Stimulated activated CD8-positive, alpha-beta memory T cell treated with anti-CD3 and anti-CD28 coated beads, Interleukin-7, amount 100 ng/mL, for 1 hour (primary cell): ENCODE measurements around the gene SBSN.
A peak's percentile ranks its signal among the peaks of the same experiment; 100 is the strongest.

Experiments
- DNase-seq, 2 donors: peaks; one replicate each; pipeline ENCODE4 v3.0.0-alpha.2; 2020; ENCODE audit warnings: low read depth in 2 of 2

SBSN gene

DNA sequence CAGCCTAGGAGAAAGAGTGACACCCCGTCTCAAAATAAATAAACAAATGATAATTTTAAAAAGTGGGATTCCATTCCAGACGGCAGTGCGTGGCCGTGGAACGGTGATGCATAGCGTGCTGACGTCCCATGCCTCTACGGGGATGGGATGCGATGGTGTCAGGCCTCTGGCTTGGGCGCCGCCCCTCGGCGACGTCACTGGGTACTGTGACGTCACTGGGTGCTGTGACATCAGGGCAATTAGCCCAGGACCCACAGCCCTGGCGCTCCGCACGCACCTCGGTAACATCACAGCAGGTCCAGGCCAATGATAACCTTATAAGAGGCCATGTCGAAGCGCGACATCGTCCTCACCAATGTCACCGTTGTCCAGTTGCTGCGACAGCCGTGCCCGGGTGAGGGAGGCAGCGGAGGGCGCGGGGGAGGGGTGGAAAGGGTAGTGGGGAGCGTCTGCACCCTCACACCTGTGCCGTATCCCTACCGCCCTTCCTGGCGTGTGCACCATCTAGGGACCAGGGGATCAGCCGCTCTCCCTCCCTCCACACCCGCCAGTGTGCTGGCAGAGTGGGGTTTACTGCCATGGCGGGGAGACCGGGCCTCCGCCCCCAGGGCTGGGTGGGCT lies 5.2 kb upstream of the SBSN start, which contains the start of gene GAPDHS:
Gene GAPDHS, plus strand, starts transcription at position 256 of the 621 bp plus-strand sequence. Its CDS starts 72 bp downstream, at position 328.
- no peak for DNase-seq

DNA sequence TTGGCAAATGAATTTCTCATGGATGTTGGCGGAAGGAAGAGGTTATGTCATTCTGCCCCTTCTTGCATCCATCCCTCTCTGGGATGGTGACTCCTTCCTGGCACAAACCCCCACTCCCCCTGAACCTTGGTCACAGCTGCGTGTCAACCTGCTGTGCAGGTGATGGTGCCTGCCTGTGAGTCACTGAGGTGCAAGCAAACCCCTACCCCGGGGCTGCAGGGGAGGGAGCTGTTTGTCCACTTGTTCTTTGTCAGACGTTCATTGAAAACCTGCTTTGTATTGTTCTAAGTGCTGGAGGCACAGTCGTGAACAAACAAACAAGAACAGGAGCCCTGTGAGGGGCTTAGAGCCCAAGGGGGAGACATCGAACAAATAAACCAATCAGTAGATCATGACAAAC lies 3.2 kb upstream of the SBSN start:
- DNase-seq: no peak

DNA sequence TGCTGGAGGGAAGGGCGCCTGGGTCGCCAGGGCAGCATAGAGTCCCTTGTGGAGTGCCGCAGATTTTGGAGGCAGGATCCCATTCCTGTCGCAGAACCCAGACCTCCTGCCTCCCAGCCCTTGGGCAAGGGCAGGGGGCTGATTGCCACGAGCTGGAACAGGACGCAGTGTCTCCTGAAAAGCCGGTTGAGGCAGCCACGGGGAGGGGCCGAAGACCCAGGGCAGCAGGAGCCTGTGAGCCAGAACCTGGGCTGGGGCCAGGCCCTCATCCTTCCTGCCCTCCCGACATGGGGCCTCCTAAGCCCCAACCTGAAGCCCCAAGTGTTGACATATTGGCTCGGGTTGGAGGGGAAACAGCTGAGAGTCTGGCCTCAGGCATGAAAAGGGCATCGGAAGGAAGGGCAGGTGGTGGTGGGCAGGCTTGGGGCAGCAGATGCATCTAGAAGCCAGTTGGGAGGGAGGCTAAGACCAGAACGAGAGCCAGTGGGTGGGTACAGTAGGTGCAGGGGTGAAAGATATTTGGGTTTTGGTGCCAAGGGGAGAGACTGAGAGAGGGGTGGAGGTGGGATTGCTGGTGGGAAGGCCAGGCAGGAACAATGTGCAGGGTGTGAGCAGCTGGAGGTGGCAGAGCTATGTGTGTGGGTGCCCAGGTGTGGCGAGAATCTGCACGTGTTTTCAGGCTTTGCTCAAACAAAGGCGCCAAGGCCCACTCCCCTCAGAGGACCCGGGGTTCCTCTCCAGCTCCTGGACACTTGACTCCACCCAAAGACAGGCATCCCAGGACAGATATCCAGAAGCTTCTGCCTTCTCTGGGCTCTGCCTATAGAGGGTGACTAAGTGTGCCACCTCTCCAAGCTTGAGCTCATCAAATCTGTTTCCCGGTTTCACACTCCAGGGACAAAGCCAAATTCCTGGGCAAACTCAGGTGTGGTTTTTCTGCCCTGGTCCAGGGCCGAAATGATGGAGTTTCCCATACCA lies 1.4 kb upstream of the SBSN start:
- no peak for DNase-seq

DNA sequence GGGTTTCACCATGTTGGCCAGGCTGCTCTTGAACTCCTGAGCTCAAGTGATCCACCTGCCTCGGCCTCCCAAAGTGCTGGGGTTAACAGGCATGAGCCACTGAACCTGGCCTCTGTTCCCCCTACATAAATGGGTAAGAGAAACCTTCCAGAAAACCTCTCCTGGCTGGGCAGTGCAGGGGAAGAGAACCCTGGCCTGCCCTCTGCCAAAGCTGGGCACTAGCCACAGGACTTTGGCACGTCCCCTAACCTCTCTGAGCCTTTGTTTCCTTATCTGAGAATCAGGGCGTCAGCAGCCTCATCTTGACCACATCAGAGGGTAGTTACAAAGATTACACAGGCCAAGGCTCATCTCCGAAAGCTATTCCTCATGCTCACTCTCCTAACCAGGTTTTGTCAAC lies 2.2 kb downstream of the SBSN start:
- no peak for DNase-seq

DNA sequence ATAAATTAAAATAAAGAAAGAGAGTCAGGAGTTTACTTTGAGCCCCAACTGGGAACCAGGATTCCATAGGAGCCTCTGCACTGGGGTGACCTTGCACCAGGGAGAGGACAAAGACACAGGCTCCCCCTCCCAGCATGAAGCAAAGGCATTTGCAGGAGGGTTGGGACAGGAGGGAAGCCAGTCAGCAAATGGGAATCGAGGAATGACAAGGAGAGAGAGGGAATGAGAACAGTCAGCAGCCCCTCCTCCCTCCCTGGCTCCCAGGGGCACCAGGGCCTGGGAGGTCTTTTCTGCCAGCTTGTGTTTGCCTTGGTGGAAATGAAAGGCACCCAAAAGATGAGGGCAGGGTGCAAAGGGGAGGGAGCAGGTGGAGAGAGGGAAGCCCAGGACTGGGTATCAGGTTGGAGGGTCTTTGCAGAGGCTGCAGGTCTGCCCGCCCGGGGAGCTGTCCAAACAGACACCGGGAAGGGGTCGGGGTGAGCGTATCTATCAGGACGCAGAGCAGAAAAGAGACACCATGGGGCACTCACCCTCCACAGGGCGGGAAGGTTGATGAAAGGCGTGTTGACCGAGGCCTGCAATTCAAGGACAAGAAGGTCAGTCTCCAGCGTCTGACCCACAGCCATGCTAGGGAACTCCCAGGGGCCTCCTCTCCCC lies 3.8 kb downstream of the SBSN start:
- DNase-seq: no peak

DNA sequence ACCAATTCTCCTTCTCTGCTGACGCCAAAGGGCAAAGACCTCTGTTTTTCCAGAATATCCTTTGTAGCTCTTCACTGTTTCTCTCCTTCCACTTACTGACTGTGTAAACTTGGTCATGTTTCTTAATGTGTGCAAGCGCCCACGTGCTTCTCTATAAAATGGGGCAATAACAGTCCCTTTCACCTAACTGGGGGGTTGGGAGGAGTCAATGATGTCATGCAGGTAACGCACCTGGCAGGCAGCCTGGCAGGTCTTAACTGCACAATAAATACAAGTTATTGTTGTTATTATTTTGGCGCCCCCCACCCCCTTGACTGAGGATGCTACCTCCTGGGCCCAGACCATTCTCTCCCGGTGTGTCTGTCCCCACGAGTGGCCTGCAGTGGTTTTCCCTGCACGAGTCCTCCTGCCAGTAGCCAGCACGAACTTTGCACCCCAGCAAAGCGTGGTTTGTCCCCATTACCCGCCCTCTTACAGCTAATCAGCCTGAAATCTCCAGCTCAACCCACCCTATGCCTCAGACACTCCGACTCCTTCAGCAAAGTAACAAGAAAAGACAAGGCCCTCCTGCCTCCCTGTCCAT lies 5.3 kb downstream of the SBSN start:
- no peak for DNase-seq

DNA sequence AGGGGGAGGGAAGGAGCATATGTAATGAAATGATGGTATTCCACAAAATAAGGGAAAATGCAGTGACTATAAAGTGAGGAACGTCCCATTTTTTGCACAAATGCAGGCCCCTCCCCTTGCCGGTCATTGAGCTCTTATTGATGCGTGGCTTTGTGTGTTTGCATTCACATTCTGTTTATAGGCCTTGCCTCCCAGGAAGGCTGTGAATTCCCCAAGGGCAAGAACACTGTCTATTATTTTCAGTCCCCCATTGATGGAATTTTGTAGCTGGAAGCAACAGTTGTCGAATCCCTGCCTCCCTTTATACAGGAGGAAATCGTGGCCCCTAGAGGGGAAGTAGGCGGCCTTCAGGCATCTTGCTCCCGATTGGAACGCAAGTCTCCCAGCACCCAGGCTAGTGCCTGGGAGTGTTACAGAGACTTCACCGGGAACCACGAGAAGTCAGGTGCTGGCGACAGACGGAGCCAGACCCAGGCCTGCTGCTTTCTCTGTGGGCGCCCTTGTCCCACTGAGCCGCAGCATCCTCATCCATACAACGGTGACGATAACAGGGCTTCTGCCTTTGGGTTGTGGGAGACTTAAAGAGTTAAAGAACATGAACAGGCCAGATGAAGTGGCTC lies 6.9 kb downstream of the SBSN start:
- no peak for DNase-seq

DNA sequence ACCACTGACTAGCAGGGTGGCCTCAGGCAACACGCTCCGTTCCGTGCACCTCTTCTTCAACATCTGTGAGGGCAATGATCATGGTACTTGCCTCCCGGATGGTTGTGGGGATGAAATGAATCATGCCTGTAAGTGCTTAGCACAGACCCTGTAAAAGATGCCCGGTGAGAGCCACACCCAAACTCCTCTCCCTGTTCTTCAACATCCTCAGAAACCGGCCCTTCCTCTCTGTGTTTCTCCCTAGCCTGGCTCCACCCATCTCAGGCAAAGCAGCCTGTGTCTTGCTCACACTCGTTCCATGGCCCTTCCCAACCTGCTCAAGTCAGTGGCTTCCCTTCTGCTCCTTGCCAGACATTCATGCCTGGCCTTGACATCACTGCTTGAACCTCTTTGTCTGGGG lies 8.8 kb downstream of the SBSN start:
- no peak for DNase-seq

DNA sequence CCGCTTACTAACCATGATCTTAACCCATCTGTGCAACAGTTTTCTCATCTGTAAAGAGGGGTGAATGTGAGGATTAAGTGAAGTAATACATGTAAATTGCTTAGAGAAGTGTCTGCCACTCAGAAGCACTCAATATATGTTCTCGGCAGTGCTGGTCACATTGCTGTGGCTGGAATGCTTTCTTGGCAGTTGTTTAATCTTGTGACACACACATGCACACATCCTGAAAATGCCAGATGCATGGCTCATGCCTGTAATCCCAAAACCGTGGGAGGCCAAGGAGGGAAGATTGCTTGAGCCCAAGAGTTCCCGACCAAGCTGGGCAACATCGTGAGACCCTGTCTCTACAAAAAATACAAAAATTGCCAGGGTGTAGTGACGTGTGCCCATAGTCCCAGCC lies 9.8 kb downstream of the SBSN start:
- no peak for DNase-seq

DNA sequence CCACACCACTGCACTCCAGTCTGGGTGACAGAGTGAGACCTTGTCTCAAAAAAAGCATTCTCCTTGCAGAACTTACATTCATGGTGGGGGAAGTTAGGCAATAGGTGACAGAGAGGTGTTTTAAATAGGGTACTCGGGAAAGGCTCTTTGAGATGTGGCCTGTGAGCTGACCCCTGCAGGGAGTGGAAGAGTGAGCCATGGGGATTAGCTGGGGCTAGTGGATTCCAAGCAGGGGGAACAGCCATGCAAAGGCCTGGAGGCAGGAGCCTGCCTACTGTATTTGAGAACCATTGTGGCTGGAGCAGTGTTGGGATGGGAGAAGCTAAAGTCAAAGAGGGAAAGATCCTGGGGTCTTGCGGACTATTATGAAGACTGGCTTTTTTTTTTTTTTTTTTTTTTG lies 10.8 kb downstream of the SBSN start:
- DNase-seq: no peak

DNA sequence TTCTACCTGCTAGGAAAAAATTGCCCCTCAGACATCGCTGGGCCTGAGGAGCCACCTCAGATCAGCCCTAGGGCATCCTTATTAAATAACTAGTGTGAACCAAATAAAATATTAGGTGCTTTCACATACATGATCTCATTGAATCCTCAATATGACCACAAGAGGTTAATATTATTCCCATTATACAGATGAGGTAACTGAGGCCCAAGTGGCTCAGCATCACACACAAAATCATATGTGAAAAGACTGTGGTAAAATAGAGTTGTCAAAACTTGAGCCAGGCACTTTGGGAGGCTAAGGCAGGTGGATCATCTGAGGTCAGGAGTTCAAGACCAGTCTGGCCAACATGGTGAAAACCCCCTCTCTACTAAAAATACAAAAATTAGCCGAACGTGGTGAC lies 11.8 kb downstream of the SBSN start:
- DNase-seq: no peak

DNA sequence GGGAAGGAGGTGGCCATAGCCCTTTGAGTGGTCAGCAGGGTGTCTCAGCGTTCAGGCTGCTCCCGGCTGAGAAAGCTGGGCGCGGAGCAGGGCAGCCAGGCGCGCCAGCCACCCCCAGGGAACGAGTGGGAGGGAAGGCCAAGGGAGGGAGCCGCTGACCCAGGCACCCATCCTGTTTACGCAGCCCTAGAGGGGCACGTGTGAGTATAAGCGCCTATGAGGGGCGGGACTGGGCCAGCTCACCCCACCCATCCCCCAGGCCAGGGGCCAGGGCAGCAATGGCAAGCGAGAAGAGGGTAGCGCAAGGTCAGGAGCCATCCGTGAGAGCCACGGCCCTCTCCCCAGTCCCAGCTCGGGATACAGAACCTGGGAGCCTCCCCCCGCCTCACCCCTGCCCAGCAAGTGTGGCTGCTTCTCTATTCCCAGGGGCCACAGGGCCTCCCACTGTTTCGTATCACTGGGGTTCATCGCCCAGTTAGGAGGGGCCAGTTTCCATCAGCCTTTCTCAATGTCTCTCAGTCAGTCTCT lies 13.8 kb downstream of the SBSN start:
- DNase-seq: no peak

DNA sequence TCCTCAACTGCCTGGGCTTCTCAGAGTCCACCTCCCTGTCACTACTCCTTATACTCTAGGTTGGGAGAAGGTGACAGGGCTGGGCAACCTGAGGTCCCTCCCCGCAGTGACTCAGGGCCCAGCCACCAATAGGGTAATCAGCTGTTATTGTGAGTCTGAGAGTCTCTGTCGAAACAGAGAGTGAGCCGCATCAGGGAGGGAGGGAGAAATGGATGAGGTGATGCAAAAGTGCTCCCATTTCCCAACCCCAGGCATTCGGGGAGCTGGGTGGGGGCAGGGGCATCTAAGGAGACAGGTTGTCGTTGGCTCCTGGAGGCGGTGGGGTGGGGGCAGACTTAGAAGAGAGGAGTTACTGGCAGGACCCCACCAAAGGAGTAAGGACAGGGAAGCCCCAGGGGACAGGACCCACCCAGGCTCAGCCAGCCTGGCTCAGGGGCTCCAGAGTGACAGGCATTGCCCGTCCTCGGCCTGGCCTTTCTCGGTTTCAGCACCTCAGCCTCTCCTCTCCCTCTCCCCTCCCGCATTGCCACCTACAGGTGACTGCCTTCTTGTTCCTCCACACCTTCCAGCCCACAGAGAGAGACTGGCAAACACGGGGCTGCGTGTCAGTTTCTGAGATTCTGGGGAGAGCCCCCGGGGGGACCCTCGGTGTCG lies 14.4 kb downstream of the SBSN start, which contains the start of gene DMKN:
Gene DMKN, minus strand, starts transcription at position 22 of the 654 bp plus-strand sequence. CDS start 174 bp downstream, outside the sequence.
- no peak for DNase-seq

DNA sequence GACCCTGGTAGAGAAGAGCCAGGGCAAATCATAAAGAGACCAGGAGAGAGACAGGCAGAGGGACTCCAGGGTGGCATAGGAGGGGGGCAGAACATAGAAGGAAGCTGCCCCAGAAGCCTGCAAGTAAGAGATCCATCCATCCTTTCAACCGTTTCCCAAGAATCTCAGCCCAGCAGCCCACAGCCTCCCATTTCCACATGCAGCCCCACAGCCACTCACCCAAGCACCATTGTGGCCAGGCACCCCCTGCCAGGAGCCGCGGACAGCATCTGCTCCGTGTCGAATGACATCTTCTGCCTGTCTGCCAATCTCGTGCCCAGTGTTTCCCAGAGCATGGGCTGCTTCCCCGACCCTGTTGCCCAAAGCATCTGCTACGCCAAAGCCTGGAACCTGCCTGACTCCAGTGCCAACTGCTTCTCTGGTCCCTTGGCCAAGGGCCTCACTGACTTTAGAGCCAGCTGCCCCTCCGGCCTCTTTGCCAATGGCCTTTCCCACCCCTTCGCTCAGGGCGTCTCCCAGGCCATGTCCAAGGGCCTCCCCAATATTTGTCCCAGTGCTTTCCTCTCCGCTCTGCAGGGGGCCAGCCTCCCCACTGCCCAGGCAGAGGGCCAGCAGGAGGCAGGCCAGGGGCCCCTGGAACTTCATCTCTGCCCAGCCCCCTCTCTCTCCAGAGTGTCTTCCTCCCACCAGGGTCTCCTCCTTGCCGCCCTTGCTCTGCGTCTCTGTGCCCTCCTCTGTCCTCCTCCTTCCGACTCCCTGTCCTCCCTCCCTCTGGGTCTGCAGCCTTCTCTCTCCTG lies 15.1 kb downstream of the SBSN start:
- no peak for DNase-seq

DNA sequence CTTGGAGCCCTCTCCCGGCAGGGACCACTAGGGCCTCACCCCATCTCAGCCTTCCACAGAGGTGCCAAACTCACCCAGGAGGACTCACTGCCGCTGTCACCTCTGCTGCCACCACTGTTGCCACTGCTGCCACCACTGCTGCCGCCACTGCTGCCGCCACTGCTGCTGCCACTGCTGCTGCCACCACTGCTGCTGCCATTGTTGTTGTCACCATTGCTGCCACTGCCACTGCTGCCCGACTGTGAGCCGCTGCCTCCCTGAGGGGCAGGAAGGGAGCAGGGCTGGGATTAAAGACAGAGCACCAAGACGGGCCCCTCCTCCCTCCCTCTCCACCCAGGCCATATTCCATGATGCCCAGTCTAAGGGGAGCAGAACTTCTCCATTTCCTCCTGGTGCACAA lies 16.8 kb downstream of the SBSN start:
- no peak for DNase-seq

DNA sequence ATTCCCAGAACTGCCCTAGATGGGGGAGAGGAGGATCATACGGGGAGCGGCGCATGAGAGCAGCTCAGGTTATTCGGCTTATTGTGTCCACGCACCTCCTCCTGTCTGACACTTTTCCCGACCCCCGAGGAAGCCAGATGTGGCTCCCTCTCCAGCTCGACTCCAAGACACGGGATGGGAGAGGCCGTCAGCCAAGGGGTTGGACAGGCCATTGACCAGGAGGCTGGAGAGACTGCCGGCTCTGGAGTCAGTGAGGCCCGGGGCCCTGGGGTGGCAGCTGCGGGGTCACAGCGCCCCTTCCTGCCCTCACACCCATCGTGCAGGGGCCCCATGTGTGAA lies 17.5 kb downstream of the SBSN start:
- no peak for DNase-seq

DNA sequence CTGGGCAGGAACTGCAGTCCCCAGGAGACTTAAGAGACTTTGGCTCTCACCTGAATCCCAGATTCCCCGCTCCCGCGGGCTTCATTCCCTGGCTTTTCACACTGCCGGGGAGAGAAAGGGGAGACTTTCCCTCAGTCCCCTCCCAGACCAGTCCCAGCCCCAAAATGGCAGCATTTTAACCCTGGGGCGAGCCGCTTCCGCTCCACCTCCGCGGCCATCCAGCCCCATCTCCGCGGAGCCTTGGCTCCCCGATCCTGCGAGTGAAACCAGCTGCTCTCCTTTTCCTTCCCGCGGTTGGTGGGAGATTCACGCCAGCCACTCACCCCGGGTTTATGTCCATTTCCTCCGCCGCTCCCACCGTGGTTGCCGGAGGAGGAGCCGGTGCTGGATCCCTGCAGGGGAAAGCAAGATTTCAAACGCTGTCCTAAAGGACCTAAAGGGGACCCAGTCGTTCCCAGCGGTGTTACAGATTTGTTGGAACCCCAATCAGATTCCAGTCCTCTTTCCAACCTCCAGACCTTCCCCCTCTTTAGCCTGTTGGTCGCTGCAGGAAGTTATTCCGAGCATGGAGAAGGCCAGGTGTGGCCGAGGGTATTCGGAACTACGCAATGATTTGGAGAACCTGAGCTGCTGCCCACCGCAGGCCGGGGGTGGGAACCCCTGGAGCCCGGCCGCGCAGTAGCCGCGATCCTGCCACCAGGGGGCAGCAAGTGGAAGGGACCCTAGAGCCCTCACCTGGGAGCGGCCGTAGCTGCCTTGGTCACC lies 18.1 kb downstream of the SBSN start:
- DNase-seq: peak; percentile 47 to 65

DNA sequence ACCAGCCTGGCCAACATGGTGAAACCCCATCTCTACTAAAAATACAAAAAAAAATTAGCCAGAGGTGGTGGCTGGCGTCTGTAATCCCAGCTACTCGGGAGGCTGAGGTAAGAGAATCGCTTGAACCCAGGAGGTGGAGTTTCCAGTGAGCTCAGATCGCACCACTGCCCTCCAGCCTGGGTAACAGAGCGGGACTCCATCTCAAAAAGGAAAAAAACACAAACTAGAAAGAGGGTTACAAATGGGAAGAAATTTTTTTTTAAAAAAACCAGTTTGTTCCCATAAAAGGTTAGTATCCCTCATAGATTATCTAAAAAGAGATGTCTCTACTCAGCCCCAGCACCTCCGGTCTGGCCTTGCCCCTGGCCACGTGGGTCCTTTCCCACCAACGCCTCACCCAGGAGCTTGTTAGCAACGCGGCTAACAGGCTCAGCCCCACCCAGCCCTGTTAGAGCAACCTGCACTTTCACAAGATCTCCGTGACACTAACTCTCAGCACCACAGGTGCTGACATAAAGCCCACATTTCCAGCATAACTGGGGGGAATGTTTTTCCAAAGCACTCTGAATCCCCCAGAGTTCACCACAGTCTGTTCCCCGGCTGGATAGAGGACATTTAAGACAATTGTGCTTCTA lies 19.0 kb downstream of the SBSN start:
- DNase-seq: no peak

DNA sequence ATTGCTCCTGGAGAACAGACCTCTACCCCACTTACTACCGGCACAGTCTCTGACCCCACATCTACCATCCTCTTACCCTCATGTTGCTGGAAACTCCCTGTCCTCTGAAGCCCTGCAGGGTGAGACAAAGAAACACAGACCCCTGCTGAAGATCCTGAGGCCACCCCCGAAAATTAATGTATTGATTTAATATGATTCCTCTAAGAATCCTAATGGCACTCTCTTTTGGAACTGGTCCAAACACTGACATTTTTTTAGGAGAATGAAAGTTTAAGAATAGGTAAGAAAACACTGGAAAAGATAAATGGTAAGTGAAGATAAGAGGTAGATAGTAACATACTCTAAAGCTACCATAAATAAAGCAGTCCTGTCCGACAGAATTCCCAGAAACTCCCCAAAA lies 20.0 kb downstream of the SBSN start:
- no peak for DNase-seq
